CD14-positive monocyte (primary cell): ENCODE measurements around the gene SEMA5B. TPM values are rescaled to one million over a fixed set of nuclear protein-coding genes. Genes with fewer than 3 reads are reported as not detected.
A peak's percentile ranks its signal among the peaks of the same experiment; 100 is the strongest.

Source experiments
- DNase-seq, 3 donors: peaks; one replicate each; pipeline ENCODE4 v3.0.0-alpha.2; 2011 to 2022
- H2AFZ ChIP-seq: 2 replicates; pipeline ENCODE4 v1.6.0; 2012; ENCODE audit warnings: mild to moderate bottlenecking, low read depth, low read length, inconsistent platforms; ENCODE audit not compliant: insufficient read depth, poor library complexity, severe bottlenecking
- H3K27ac ChIP-seq, 2 donors: 1 replicate in 1 of 2; 2 replicates in 1 of 2; pipeline ENCODE4 v1.5.1; 2012 to 2013; ENCODE audit warnings: low read length in 2 of 2, control low read depth in 1 of 2, inconsistent platforms in 1 of 2, low read depth in 1 of 2, mild to moderate bottlenecking in 1 of 2
- H3K27me3 ChIP-seq, 2 donors: one replicate each; pipeline versions ENCODE4 v1.6.0 to v1.6.1; 2011 to 2013; ENCODE audit warnings: low read length in 2 of 2; ENCODE audit not compliant: control insufficient read depth in 2 of 2, insufficient read depth in 2 of 2
- H3K36me3 ChIP-seq, 2 donors: replicated peaks in 1 of 2; 1 replicate in 1 of 2; 2 replicates in 1 of 2; pipeline versions ENCODE4 v1.5.1 to v1.6.1; 2012 to 2013; ENCODE audit warnings: low read length in 2 of 2, control low read depth in 1 of 2, inconsistent platforms in 1 of 2, mild to moderate bottlenecking in 1 of 2; ENCODE audit not compliant: insufficient read depth in 2 of 2, control insufficient read depth in 1 of 2
- H3K4me1 ChIP-seq, 2 donors: 1 replicate in 1 of 2; 2 replicates in 1 of 2; pipeline versions ENCODE4 v1.5.1 to v1.6.1; 2012 to 2013; ENCODE audit warnings: low read length in 2 of 2, control low read depth in 1 of 2, inconsistent platforms in 1 of 2, mild to moderate bottlenecking in 1 of 2, moderate library complexity in 1 of 2; ENCODE audit not compliant: insufficient read depth in 2 of 2, control insufficient read depth in 1 of 2
- H3K4me2 ChIP-seq: replicated peaks from 2 replicates; pipeline ENCODE3; 2012; ENCODE audit warnings: low read length, moderate library complexity, mild to moderate bottlenecking; ENCODE audit not compliant: poor library complexity, severe bottlenecking; ENCODE audit errors: extremely low read depth
- H3K4me3 ChIP-seq, 3 experiments: fragments of 200-600 bp in 1 of 3; sonication (generic) in 1 of 3; replicated peaks in 1 of 3; 1 replicate in 2 of 3; 2 replicates in 1 of 3; pipeline ENCODE4 v1.5.1; 2011 to 2013; ENCODE audit warnings: low read length in 3 of 3, mild to moderate bottlenecking in 3 of 3, control low read depth in 2 of 3, low read depth in 2 of 3, inconsistent platforms in 1 of 3, moderate library complexity in 1 of 3
- H3K79me2 ChIP-seq: 2 replicates; pipeline ENCODE4 v1.6.0; 2012; ENCODE audit warnings: mild to moderate bottlenecking, control low read depth, inconsistent platforms, low read length, moderate library complexity; ENCODE audit not compliant: insufficient read depth
- H3K9ac ChIP-seq: 2 replicates; pipeline ENCODE4 v1.6.0; 2017; ENCODE audit warnings: low read length, mild to moderate bottlenecking; ENCODE audit not compliant: insufficient read depth, poor library complexity, severe bottlenecking
- H3K9me3 ChIP-seq, 2 donors: replicated peaks in 1 of 2; 1 replicate in 1 of 2; 2 replicates in 1 of 2; pipeline versions ENCODE4 v1.5.1 to v1.6.1; 2012 to 2013; ENCODE audit warnings: low read length in 2 of 2, control low read depth in 1 of 2; ENCODE audit not compliant: control insufficient read depth in 1 of 2, insufficient read depth in 1 of 2
- H4K20me1 ChIP-seq: 2 replicates; pipeline ENCODE4 v1.6.0; 2012; ENCODE audit warnings: mild to moderate bottlenecking, low read length, control low read depth, moderate library complexity; ENCODE audit not compliant: insufficient read depth
- H3K27ac Mint-ChIP-seq, 7 donors: one replicate each; pipeline ENCODE4 v1.8.0; 2020; ENCODE audit warnings: mild to moderate bottlenecking in 7 of 7, mixed read lengths in 7 of 7, moderate library complexity in 6 of 7, inconsistent platforms in 2 of 7
- H3K27me3 Mint-ChIP-seq, 3 donors: one replicate each; pipeline ENCODE4 v1.8.0; 2021 to 2022; ENCODE audit warnings: low read depth in 3 of 3, mild to moderate bottlenecking in 3 of 3, mixed read lengths in 3 of 3, moderate library complexity in 3 of 3, inconsistent platforms in 1 of 3
- H3K36me3 Mint-ChIP-seq, 2 donors: one replicate each; pipeline ENCODE4 v1.8.0; 2020; ENCODE audit warnings: mixed read lengths in 2 of 2, inconsistent platforms in 1 of 2, mild to moderate bottlenecking in 1 of 2
- H3K4me1 Mint-ChIP-seq: one replicate; pipeline ENCODE4 v1.8.0; 2020; ENCODE audit warnings: mild to moderate bottlenecking, mixed read lengths
- H3K4me3 Mint-ChIP-seq, 2 donors: one replicate each; pipeline ENCODE4 v1.8.0; 2020; ENCODE audit warnings: mild to moderate bottlenecking in 2 of 2, mixed read lengths in 2 of 2, moderate library complexity in 1 of 2
- H3K9me3 Mint-ChIP-seq, 7 donors: one replicate each; pipeline ENCODE4 v1.8.0; 2020 to 2022; ENCODE audit warnings: mixed read lengths in 7 of 7, mild to moderate bottlenecking in 6 of 7, moderate library complexity in 6 of 7, inconsistent platforms in 2 of 7
- CTCF ChIP-seq: fragments of 200-600 bp; IDR thresholded peaks from one replicate; pipeline ENCODE4 v1.8.0; 2022; ENCODE audit warnings: antibody characterized with exemption, mild to moderate bottlenecking
- WGBS: methylation state at CpG from one replicate; pipeline ENCODE4 v1.1.5; 2013; ENCODE audit warnings: missing lambda C conversion rate; ENCODE audit not compliant: insufficient coverage; 5-methylcytosine and 5-hydroxymethylcytosine counted together
- intact Hi-C, 2 donors: fragments of 100-400 bp; cut with micrococcal nuclease; formaldehyde crosslinking; loops; one replicate each; pipeline versions ENCODE4 v1.15.0 to v1.15.1; 2023
- polyA plus RNA-seq, 3 donors: library from polyadenylated mRNA; depleted of rRNA in 1 of 3; unstranded in 2 of 3; stranded (reverse) in 1 of 3; fragments of 300-500 nt in 2 of 3; fragments of >200 nt in 1 of 3; fragmentation: Illumina TruSeq in 2 of 3; gene quantifications; 1 replicate in 2 of 3; 2 replicates in 1 of 3; pipeline ENCODE4 v1.2.3, GENCODE V29; 2012 to 2021

SEMA5B gene
- polyA plus RNA-seq, 3 donors, result not detected

GRCh38 chr3:122982216-122983185 lies 45.1 kb downstream of the SEMA5B start:
- intact Hi-C loops, result no loop called here
- peaks cover 10% of the 10 kb centered on the region for H3K4me1 Mint-ChIP-seq
- H3K27me3 Mint-ChIP-seq, result peaks cover 5 to 10% (median 9%) of the 10 kb centered on the region in 3 donors
- Histone ChIP-seq H3K79me2 (no peaks in the 10 kb centered on the region), H3K9ac (no peak overlapping the region), H3K4me1 (no peaks in the 10 kb centered on the region), H3K9me3 (no peaks in the 10 kb centered on the region), H3K27ac (no peak overlapping the region), H3K4me3 (no peak overlapping the region), H3K36me3 (no peaks in the 10 kb centered on the region), H3K27me3 (peaks cover 0 to 6% of the 10 kb centered on the region in 2 donors), H4K20me1 (no peaks in the 10 kb centered on the region), H3K4me2 (no peak overlapping the region), H2AFZ (no peak overlapping the region)
- no peak overlapping the region for H3K4me3 Mint-ChIP-seq
- H3K36me3 Mint-ChIP-seq, result no peaks in the 10 kb centered on the region
- no peaks in the 10 kb centered on the region for H3K9me3 Mint-ChIP-seq
- no peak for DNase-seq
- no peak for TF ChIP-seq CTCF
- 96% methylated on average over 9 of the region's 15 CpGs for WGBS
- H3K27ac Mint-ChIP-seq, result no peak overlapping the region

DNA sequence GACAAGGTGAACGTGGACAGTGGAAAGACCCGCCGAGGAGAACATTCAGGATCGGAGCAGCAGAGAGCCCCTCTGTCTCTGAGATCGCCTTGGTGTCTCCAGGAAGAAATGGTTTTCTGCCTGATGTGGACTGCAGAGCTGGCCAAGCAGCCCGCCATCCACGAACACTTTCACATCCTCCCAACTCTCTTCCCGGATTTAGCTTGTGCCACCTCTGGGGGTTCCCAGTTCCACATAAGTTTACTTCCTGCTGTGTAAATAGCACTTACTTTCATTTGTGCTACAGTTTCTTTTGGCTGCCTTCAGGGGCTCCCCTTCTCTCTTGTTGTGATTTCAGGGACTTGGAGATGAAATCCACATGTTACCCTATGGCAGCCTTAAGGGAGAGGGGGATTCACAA lies 48.4 kb downstream of the SEMA5B start:
- H3K36me3 ChIP-seq, result no peaks in the 10 kb centered on the region
- H3K27ac Mint-ChIP-seq, result no peak overlapping the region
- H3K4me2 ChIP-seq, result no peak overlapping the region
- no peak for TF ChIP-seq CTCF
- H3K27ac ChIP-seq, result no peak overlapping the region
- no peak overlapping the region for H3K4me3 Mint-ChIP-seq
- H3K27me3 Mint-ChIP-seq, result peaks cover 8 to 11% (median 10%) of the 10 kb centered on the region in 3 donors
- H4K20me1 ChIP-seq, result no peaks in the 10 kb centered on the region
- no peaks in the 10 kb centered on the region for H3K79me2 ChIP-seq
- WGBS, result 65% methylated on average over 5 of the region's 8 CpGs
- intact Hi-C loops, result no loop called here
- H3K36me3 Mint-ChIP-seq, result no peaks in the 10 kb centered on the region
- H3K9me3 ChIP-seq, result no peaks in the 10 kb centered on the region
- H2AFZ ChIP-seq, result no peak overlapping the region
- no peaks in the 10 kb centered on the region for H3K4me1 ChIP-seq
- no peak overlapping the region for H3K9ac ChIP-seq
- peaks cover 22% of the 10 kb centered on the region for H3K4me1 Mint-ChIP-seq
- no peaks in the 10 kb centered on the region for H3K27me3 ChIP-seq
- H3K9me3 Mint-ChIP-seq, result no peaks in the 10 kb centered on the region
- H3K4me3 ChIP-seq, result no peak overlapping the region
- DNase-seq, result peak in 1 of 3 donors; percentile 25
